OCI-LY1 (cell line): Measurements from ENCODE around the gene SLC13A2.

Experiments
- H2AFZ ChIP-seq: fragments of 200-600 bp; sonication (generic), shearing (Covaris generic); 2 replicates; pipeline ENCODE4 v1.6.0; 2014; ENCODE audit warnings: antibody characterized with exemption, mild to moderate bottlenecking, low read length
- H3F3A ChIP-seq: fragments of 200-600 bp; sonication (generic), shearing (Covaris generic); 2 replicates; pipeline ENCODE4 v1.6.0; 2014; ENCODE audit warnings: mild to moderate bottlenecking, antibody characterized with exemption, low read length, moderate library complexity; ENCODE audit not compliant: insufficient read depth
- H3K27ac ChIP-seq: fragments of 200-600 bp; sonication (generic); 2 replicates; pipeline ENCODE4 v1.5.1; 2014; ENCODE audit warnings: low read length, mixed run types, mild to moderate bottlenecking, low read depth; ENCODE audit not compliant: poor library complexity, severe bottlenecking
- H3K27me3 ChIP-seq: fragments of 200-600 bp; sonication (generic); 2 replicates; pipeline ENCODE4 v1.6.0; 2014; ENCODE audit warnings: antibody characterized with exemption, mild to moderate bottlenecking, low read length, moderate library complexity; ENCODE audit not compliant: insufficient read depth
- H3K36me3 ChIP-seq: fragments of 200-600 bp; sonication (generic); 2 replicates; pipeline ENCODE4 v1.6.1; 2014; ENCODE audit warnings: mild to moderate bottlenecking, antibody characterized with exemption, low read length, moderate library complexity, mixed read lengths; ENCODE audit not compliant: insufficient read depth
- H3K4me1 ChIP-seq: fragments of 200-600 bp; sonication (generic); 2 replicates; pipeline ENCODE4 v1.5.1; 2014; ENCODE audit warnings: mild to moderate bottlenecking, low read length, moderate library complexity; ENCODE audit not compliant: insufficient read depth, severe bottlenecking
- H3K4me2 ChIP-seq: fragments of 200-600 bp; sonication (generic), shearing (Covaris generic); 2 replicates; pipeline ENCODE4 v1.6.1; 2014; ENCODE audit warnings: low read length
- H3K4me3 ChIP-seq: fragments of 200-600 bp; sonication (generic); 2 replicates; pipeline ENCODE4 v1.5.1; 2014; ENCODE audit warnings: low read length, low read depth, mild to moderate bottlenecking, mixed read lengths; ENCODE audit not compliant: poor library complexity, severe bottlenecking
- H3K79me2 ChIP-seq: fragments of 200-600 bp; shearing (Covaris generic); 2 replicates; pipeline ENCODE4 v1.6.1; 2016; ENCODE audit warnings: mixed run types, low read length, mixed read lengths; ENCODE audit not compliant: insufficient read depth
- H3K9ac ChIP-seq: fragments of 200-600 bp; sonication (generic), shearing (Covaris generic); 2 replicates; pipeline ENCODE4 v1.6.1; 2014; ENCODE audit warnings: mild to moderate bottlenecking, low read length, mixed read lengths
- H3K9me2 ChIP-seq: fragments of 200-600 bp; sonication (generic), shearing (Covaris generic); 2 replicates; pipeline ENCODE4 v1.6.1; 2014; ENCODE audit warnings: low read depth, mild to moderate bottlenecking, low read length, mixed read lengths
- H3K9me3 ChIP-seq: fragments of 200-600 bp; shearing (Covaris generic); 2 replicates; pipeline ENCODE4 v1.6.1; 2014; ENCODE audit warnings: low read length, mixed read lengths
- H4K20me1 ChIP-seq: fragments of 200-600 bp; sonication (generic), shearing (Covaris generic); 2 replicates; pipeline ENCODE4 v1.6.0; 2016; ENCODE audit warnings: mild to moderate bottlenecking, low read length; ENCODE audit not compliant: insufficient read depth
- EZH2 ChIP-seq: fragments of 200-600 bp; sonication (generic), shearing (Covaris generic); IDR thresholded peaks from 2 replicates; pipeline ENCODE4 v1.8.0; 2017; ENCODE audit warnings: borderline replicate concordance, mixed run types, mild to moderate bottlenecking, antibody characterized with exemption, low read length, moderate library complexity, mixed read lengths
- TF ChIP-seq, protein P1 (sequence below): fragments of 200-600 bp; sonication (generic), shearing (Covaris generic); IDR thresholded peaks from 2 replicates; pipeline ENCODE4 v1.5.1; 2017; ENCODE audit warnings: mild to moderate bottlenecking, antibody characterized with exemption, low read length, moderate library complexity, mixed read lengths

SLC13A2 gene

DNA sequence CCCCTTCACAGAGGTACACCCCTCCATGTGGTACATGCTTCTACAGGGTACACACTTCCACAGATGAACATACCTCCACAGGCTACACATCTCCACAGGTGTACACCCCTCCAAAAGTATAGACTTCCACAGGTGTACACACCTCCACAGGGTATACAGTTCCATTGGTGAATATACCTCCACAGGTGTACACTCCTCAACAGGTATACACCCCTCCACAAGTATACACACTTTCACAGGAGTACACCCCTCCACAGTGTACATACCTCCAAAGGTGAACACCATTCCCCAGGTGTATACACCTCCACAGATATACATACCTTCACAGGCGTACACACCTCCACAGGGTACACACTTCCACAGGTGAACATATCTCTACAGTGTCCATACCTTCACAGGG, 42.1 kb downstream of the SLC13A2 start:
- no peaks in the 10 kb centered on the region for H3K9me2 ChIP-seq
- H2AFZ ChIP-seq = no peak overlapping the region
- H3K79me2 ChIP-seq = no peaks in the 10 kb centered on the region
- no peak overlapping the region for H3K4me3 ChIP-seq
- TF ChIP-seq, protein P1, sequence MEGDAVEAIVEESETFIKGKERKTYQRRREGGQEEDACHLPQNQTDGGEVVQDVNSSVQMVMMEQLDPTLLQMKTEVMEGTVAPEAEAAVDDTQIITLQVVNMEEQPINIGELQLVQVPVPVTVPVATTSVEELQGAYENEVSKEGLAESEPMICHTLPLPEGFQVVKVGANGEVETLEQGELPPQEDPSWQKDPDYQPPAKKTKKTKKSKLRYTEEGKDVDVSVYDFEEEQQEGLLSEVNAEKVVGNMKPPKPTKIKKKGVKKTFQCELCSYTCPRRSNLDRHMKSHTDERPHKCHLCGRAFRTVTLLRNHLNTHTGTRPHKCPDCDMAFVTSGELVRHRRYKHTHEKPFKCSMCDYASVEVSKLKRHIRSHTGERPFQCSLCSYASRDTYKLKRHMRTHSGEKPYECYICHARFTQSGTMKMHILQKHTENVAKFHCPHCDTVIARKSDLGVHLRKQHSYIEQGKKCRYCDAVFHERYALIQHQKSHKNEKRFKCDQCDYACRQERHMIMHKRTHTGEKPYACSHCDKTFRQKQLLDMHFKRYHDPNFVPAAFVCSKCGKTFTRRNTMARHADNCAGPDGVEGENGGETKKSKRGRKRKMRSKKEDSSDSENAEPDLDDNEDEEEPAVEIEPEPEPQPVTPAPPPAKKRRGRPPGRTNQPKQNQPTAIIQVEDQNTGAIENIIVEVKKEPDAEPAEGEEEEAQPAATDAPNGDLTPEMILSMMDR = no peak
- no peak for TF ChIP-seq EZH2
- H4K20me1 ChIP-seq = no peaks in the 10 kb centered on the region
- H3F3A ChIP-seq = no peaks in the 10 kb centered on the region
- H3K9ac ChIP-seq = no peak overlapping the region
- H3K4me1 ChIP-seq = no peaks in the 10 kb centered on the region
- H3K9me3 ChIP-seq = 0 out of 2 replicates have a peak, but pooled peaks cover 3% of the 10 kb centered on the region
- H3K36me3 ChIP-seq = no peaks in the 10 kb centered on the region; the same call in 1 of the 2 replicates
- H3K4me2 ChIP-seq = no peak overlapping the region
- peaks cover 10% of the 10 kb centered on the region for H3K27me3 ChIP-seq
- H3K27ac ChIP-seq = no peak overlapping the region

DNA sequence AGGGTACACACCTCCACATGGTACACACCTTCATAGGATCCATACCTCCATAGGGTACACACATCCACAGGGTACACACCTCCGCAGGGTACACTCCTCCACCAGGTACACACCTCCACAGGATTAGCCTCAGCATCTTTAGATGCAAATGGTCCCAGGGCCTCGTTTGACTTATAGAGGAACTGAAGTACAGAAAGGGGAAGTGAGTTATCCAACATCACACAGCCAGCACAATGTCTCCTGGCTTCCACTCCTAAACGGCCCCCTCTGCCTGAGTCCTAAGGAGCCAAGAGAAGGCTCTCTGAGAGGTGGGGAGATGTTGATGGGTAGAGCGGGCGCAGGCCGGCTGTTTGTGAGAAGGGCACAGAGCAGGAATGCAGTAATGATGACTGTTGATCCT, 44.7 kb downstream of the SLC13A2 start:
- no peaks in the 10 kb centered on the region for H3F3A ChIP-seq
- no peaks in the 10 kb centered on the region for H3K79me2 ChIP-seq

GRCh38 chr17:28518578-28518977, 45.1 kb downstream of the SLC13A2 start:
- Histone ChIP-seq H3K9ac (no peak overlapping the region), H3K4me3 (no peak overlapping the region), H2AFZ (no peak overlapping the region), H3K27me3 (peaks cover 15% of the 10 kb centered on the region), H3K9me2 (no peaks in the 10 kb centered on the region), H3K9me3 (0 out of 2 replicates have a peak, but pooled peaks cover 3% of the 10 kb centered on the region), H3F3A (no peaks in the 10 kb centered on the region), H3K79me2 (no peaks in the 10 kb centered on the region), H3K27ac (no peak overlapping the region), H3K4me1 (no peaks in the 10 kb centered on the region), H3K36me3 (no peaks in the 10 kb centered on the region; the same call in 1 of the 2 replicates), H4K20me1 (no peaks in the 10 kb centered on the region), H3K4me2 (no peak overlapping the region)
- TF ChIP-seq, protein P1 = no peak
- TF ChIP-seq EZH2 = no peak

More for the DNA sequence above, 44.7 kb downstream of the SLC13A2 start:
- Histone ChIP-seq H3K4me2 (no peak overlapping the region), H3K4me1 (no peaks in the 10 kb centered on the region), H3K27me3 (peaks cover 15% of the 10 kb centered on the region), H2AFZ (no peak overlapping the region), H3K9me3 (0 out of 2 replicates have a peak, but pooled peaks cover 3% of the 10 kb centered on the region), H3K4me3 (no peak overlapping the region), H3K27ac (no peak overlapping the region), H3K9me2 (no peaks in the 10 kb centered on the region), H4K20me1 (no peaks in the 10 kb centered on the region), H3K9ac (no peak overlapping the region), H3K36me3 (no peaks in the 10 kb centered on the region; the same call in 1 of the 2 replicates)
- TF ChIP-seq, protein P1 = no peak
- TF ChIP-seq EZH2 = no peak
